Activated naive CD8-positive, alpha-beta T cell treated with anti-CD3 and anti-CD28 coated beads, Interleukin-2, amount 50 U/mL, for 24 hours (primary cell): Measurements from ENCODE around the gene VEGFD.

Source experiments
- ATAC-seq: fragments of 150-1000 bp; cut with Tn5 transposase; one replicate; pipeline ENCODE4 v1.10.0; 2021
- DNase-seq: peaks from one replicate; pipeline ENCODE4 v3.0.0; 2021
- H3K27ac Mint-ChIP-seq: one replicate; pipeline ENCODE4 v1.8.0; 2021; ENCODE audit warnings: mild to moderate bottlenecking, mixed read lengths
- H3K27me3 Mint-ChIP-seq: one replicate; pipeline ENCODE4 v1.8.0; 2021; ENCODE audit warnings: mixed read lengths
- H3K36me3 Mint-ChIP-seq: one replicate; pipeline ENCODE4 v1.8.0; 2021; ENCODE audit warnings: low read depth, mixed read lengths
- H3K4me1 Mint-ChIP-seq: one replicate; pipeline ENCODE4 v1.8.0; 2021; ENCODE audit warnings: mixed read lengths
- H3K4me3 Mint-ChIP-seq: one replicate; pipeline ENCODE4 v1.8.0; 2021; ENCODE audit warnings: mild to moderate bottlenecking, moderate library complexity, mixed read lengths
- H3K9me3 Mint-ChIP-seq: one replicate; pipeline ENCODE4 v1.8.0; 2021; ENCODE audit warnings: mixed read lengths

Gene VEGFD

GRCh38 chrX:15395789-15396188, 11.6 kb upstream of the VEGFD start:
- Mint-ChIP-seq H3K4me3 (no peak overlapping the region), H3K27ac (no peak overlapping the region), H3K27me3 (peaks cover 2% of the 10 kb centered on the region), H3K36me3 (no peaks in the 10 kb centered on the region), H3K4me1 (no peaks in the 10 kb centered on the region), H3K9me3 (no peaks in the 10 kb centered on the region)
- ATAC-seq (no peak), DNase-seq (no peak)

- Mint-ChIP-seq H3K36me3 (no peaks in the 10 kb centered on the region), H3K4me1 (no peaks in the 10 kb centered on the region), H3K4me3 (no peak overlapping the region), H3K27me3 (peaks cover 5% of the 10 kb centered on the region), H3K9me3 (no peaks in the 10 kb centered on the region), H3K27ac (no peak overlapping the region)
- DNase-seq (no peak), ATAC-seq (no peak)
Observed at GRCh38 chrX:15391850-15392249, 7.6 kb upstream of the VEGFD start.

- Mint-ChIP-seq H3K4me3 (no peak overlapping the region), H3K27ac (no peak overlapping the region), H3K9me3 (no peaks in the 10 kb centered on the region), H3K27me3 (peaks cover 10% of the 10 kb centered on the region), H3K4me1 (no peaks in the 10 kb centered on the region), H3K36me3 (no peaks in the 10 kb centered on the region)
- DNase-seq: no peak
- no peak for ATAC-seq
Observed at GRCh38 chrX:15382813-15383212, 1.4 kb downstream of the VEGFD start.

- H3K27ac Mint-ChIP-seq: no peak overlapping the region
- no peaks in the 10 kb centered on the region for H3K36me3 Mint-ChIP-seq
- DNase-seq (no peak), ATAC-seq (no peak)
- H3K9me3 Mint-ChIP-seq: no peaks in the 10 kb centered on the region
- peaks cover 2% of the 10 kb centered on the region for H3K27me3 Mint-ChIP-seq
- H3K4me3 Mint-ChIP-seq: no peak overlapping the region
- H3K4me1 Mint-ChIP-seq: no peaks in the 10 kb centered on the region
Observed at GRCh38 chrX:15376956-15377355, 7.3 kb downstream of the VEGFD start.

- Mint-ChIP-seq H3K9me3 (no peaks in the 10 kb centered on the region), H3K27me3 (peaks cover 5% of the 10 kb centered on the region), H3K4me1 (no peaks in the 10 kb centered on the region), H3K27ac (no peak overlapping the region), H3K36me3 (no peaks in the 10 kb centered on the region), H3K4me3 (no peak overlapping the region)
- DNase-seq (no peak), ATAC-seq (no peak)
Observed at GRCh38 chrX:15373976-15374375, 10.2 kb downstream of the VEGFD start.

- Mint-ChIP-seq H3K36me3 (no peaks in the 10 kb centered on the region), H3K4me1 (no peaks in the 10 kb centered on the region), H3K9me3 (no peaks in the 10 kb centered on the region), H3K4me3 (no peak overlapping the region), H3K27me3 (peaks cover 11% of the 10 kb centered on the region), H3K27ac (no peak overlapping the region)
- ATAC-seq: no peak
- DNase-seq: no peak
Observed at GRCh38 chrX:15366506-15367352, 17.5 kb downstream of the VEGFD start.

GRCh38 chrX:15359701-15360100, 24.5 kb downstream of the VEGFD start:
- DNase-seq: no peak
- no peak overlapping the region for H3K27ac Mint-ChIP-seq
- no peak overlapping the region for H3K4me3 Mint-ChIP-seq
- no peaks in the 10 kb centered on the region for H3K4me1 Mint-ChIP-seq
- H3K9me3 Mint-ChIP-seq: no peaks in the 10 kb centered on the region
- no peak for ATAC-seq
- H3K36me3 Mint-ChIP-seq: no peaks in the 10 kb centered on the region
- H3K27me3 Mint-ChIP-seq: no peaks in the 10 kb centered on the region

- Mint-ChIP-seq H3K36me3 (no peaks in the 10 kb centered on the region), H3K27ac (no peak overlapping the region), H3K4me3 (no peak overlapping the region), H3K9me3 (no peaks in the 10 kb centered on the region), H3K4me1 (no peaks in the 10 kb centered on the region), H3K27me3 (no peaks in the 10 kb centered on the region)
- no peak for DNase-seq
- no peak for ATAC-seq
Observed at GRCh38 chrX:15358533-15358932, 25.7 kb downstream of the VEGFD start.

- no peak for ATAC-seq
- no peak for DNase-seq
- Mint-ChIP-seq H3K36me3 (no peaks in the 10 kb centered on the region), H3K4me3 (no peak overlapping the region), H3K9me3 (no peaks in the 10 kb centered on the region), H3K27me3 (no peaks in the 10 kb centered on the region), H3K4me1 (no peaks in the 10 kb centered on the region), H3K27ac (no peak overlapping the region)
Observed at GRCh38 chrX:15356444-15356843, 27.8 kb downstream of the VEGFD start.

- no peaks in the 10 kb centered on the region for H3K4me1 Mint-ChIP-seq
- H3K27me3 Mint-ChIP-seq: peaks cover 3% of the 10 kb centered on the region
- no peak for ATAC-seq
- no peak overlapping the region for H3K4me3 Mint-ChIP-seq
- no peak for DNase-seq
- H3K27ac Mint-ChIP-seq: no peak overlapping the region
- H3K36me3 Mint-ChIP-seq: no peaks in the 10 kb centered on the region
- no peaks in the 10 kb centered on the region for H3K9me3 Mint-ChIP-seq
Observed at GRCh38 chrX:15350329-15350996, 33.8 kb downstream of the VEGFD start.

- Mint-ChIP-seq H3K4me1 (no peaks in the 10 kb centered on the region), H3K27ac (no peak overlapping the region), H3K4me3 (no peak overlapping the region), H3K27me3 (peaks cover 3% of the 10 kb centered on the region), H3K36me3 (no peaks in the 10 kb centered on the region), H3K9me3 (no peaks in the 10 kb centered on the region)
- DNase-seq (no peak), ATAC-seq (peak; percentile 59)
Observed at GRCh38 chrX:15349046-15349445, 35.2 kb downstream of the VEGFD start.

- peaks cover 3% of the 10 kb centered on the region for H3K27me3 Mint-ChIP-seq
- ATAC-seq: no peak
- H3K4me1 Mint-ChIP-seq: no peaks in the 10 kb centered on the region
- DNase-seq: no peak
- H3K9me3 Mint-ChIP-seq: no peaks in the 10 kb centered on the region
- H3K27ac Mint-ChIP-seq: no peak overlapping the region
- no peak overlapping the region for H3K4me3 Mint-ChIP-seq
- no peaks in the 10 kb centered on the region for H3K36me3 Mint-ChIP-seq
Observed at GRCh38 chrX:15345976-15346375, 38.2 kb downstream of the VEGFD start.

GRCh38 chrX:15344106-15344505, 40.1 kb downstream of the VEGFD start:
- Mint-ChIP-seq H3K9me3 (no peaks in the 10 kb centered on the region), H3K4me1 (no peaks in the 10 kb centered on the region), H3K36me3 (no peaks in the 10 kb centered on the region), H3K27me3 (peaks cover 3% of the 10 kb centered on the region), H3K4me3 (no peak overlapping the region), H3K27ac (no peak overlapping the region)
- no peak for ATAC-seq
- DNase-seq: no peak

GRCh38 chrX:15343075-15343476, 41.1 kb downstream of the VEGFD start:
- DNase-seq (no peak), ATAC-seq (no peak)
- H3K27ac Mint-ChIP-seq: no peak overlapping the region
- no peaks in the 10 kb centered on the region for H3K9me3 Mint-ChIP-seq
- H3K4me1 Mint-ChIP-seq: no peaks in the 10 kb centered on the region
- peaks cover 4% of the 10 kb centered on the region for H3K27me3 Mint-ChIP-seq
- H3K36me3 Mint-ChIP-seq: no peaks in the 10 kb centered on the region
- no peak overlapping the region for H3K4me3 Mint-ChIP-seq

GRCh38 chrX:15340867-15341266, 43.3 kb downstream of the VEGFD start:
- Mint-ChIP-seq H3K27me3 (peaks cover 2% of the 10 kb centered on the region), H3K9me3 (no peaks in the 10 kb centered on the region), H3K36me3 (no peaks in the 10 kb centered on the region), H3K4me3 (no peak overlapping the region), H3K4me1 (peaks cover 8% of the 10 kb centered on the region), H3K27ac (no peak overlapping the region)
- ATAC-seq (no peak), DNase-seq (no peak)
